ENCODE results near the gene TEKT2.

TEKT2 gene

DNA sequence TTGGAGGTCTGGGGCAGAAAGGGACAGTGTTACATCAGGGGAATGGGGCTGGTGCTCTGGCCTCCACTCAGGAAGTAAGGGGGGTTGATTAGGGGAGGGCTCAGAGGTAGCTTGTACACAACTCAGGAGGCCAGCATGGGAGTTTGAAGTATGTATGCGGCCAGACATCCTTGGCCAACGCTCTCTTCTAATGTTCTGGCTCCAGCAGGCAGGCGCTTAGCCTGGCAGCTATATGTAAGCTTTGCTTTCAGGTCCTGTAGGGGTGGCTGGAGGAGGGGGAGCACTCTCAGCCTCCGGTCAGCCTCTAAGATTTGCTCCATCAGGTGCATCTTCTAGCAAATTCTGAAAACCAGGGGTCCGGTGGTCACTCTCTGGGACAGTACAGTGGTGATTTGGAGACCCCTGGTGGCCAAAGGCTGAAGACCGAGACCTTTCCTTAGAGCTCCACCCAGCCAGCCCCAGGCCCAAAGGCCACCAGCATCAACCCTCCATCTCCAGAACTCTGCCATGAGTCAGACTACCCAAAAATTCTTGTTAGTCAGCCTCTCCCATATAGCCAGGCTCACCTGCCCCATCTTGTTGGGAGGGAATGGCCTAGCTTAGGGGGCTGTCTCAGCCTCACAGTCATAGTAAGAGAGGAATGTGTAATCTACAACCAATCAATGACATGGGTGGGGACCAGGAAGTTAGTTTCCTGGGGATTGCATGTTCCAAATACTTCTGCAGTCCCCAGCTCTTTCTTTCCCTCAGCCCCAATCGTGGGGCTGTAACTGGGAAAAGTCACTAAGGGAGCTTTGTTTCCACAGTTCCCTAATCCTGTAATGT, 50.8 kb downstream of the TEKT2 start:
- CTCF ChIA-PET, result interaction anchor here (0.5 to 7.2 kb wide), 34 partner anchors 10 to 339 kb away, joined by 3 to 156 read pairs (median 4); partner anchors contain the start of gene TRAPPC3
- no peaks in the 10 kb centered on the region for H3K9me3 ChIP-seq (ENCODE audit: control insufficient read depth, insufficient read depth, low read depth, low read length)
- no peak overlapping the region for H3K4me3 ChIP-seq (ENCODE audit: low read depth, low read length)
- TF ChIP-seq, protein P1, sequence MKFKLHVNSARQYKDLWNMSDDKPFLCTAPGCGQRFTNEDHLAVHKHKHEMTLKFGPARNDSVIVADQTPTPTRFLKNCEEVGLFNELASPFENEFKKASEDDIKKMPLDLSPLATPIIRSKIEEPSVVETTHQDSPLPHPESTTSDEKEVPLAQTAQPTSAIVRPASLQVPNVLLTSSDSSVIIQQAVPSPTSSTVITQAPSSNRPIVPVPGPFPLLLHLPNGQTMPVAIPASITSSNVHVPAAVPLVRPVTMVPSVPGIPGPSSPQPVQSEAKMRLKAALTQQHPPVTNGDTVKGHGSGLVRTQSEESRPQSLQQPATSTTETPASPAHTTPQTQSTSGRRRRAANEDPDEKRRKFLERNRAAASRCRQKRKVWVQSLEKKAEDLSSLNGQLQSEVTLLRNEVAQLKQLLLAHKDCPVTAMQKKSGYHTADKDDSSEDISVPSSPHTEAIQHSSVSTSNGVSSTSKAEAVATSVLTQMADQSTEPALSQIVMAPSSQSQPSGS (tag by site-specific recombination; IDR thresholded peaks at IDR 0.05; ENCODE audit: low read depth), result no peak
- TF ChIP-seq KLF17 (tag by site-specific recombination; IDR thresholded peaks at IDR 0.05), result no peak
- TF ChIP-seq ZNF223 (tag by site-specific recombination; IDR thresholded peaks at IDR 0.05), result no peak
- no peak for TF ChIP-seq HOXA7 (CRISPR knock-in tag; IDR thresholded peaks at IDR 0.05; ENCODE audit: borderline replicate concordance)
- no peak for TF ChIP-seq HOXC10 (CRISPR knock-in tag; IDR thresholded peaks at IDR 0.05)
- TF ChIP-seq CTCF (tag by site-specific recombination; IDR thresholded peaks at IDR 0.05), result peak; percentile 62
- 0 out of 2 replicates have a peak, but pooled peaks have one; percentile 23 for TF ChIP-seq ZNF600 (tag by site-specific recombination; IDR thresholded peaks at IDR 0.05)
- 0 out of 2 replicates have a peak, but pooled peaks have one; percentile 34 for TF ChIP-seq ZNF660 (tag by site-specific recombination; IDR thresholded peaks at IDR 0.05)
- TF ChIP-seq ZSCAN30 (tag by site-specific recombination; IDR thresholded peaks at IDR 0.05), result peak; percentile 57; the same call in 1 of the 2 replicates
- no peak for TF ChIP-seq ZNF335 (tag by site-specific recombination; conservative IDR thresholded peaks at IDR 0.05)
- peak; percentile 64 for TF ChIP-seq ZNF654 (tag by site-specific recombination; IDR thresholded peaks at IDR 0.05; ENCODE audit: low read depth)
- TF ChIP-seq ZNF266 (tag by site-specific recombination; IDR thresholded peaks at IDR 0.05; ENCODE audit: low read depth), result no peak
- no peak for TF ChIP-seq ZNF366 (tag by site-specific recombination; conservative IDR thresholded peaks at IDR 0.05)
- no peak for TF ChIP-seq ZNF121 (tag by site-specific recombination; IDR thresholded peaks at IDR 0.05)
- no peak overlapping the region for H3K27ac ChIP-seq (ENCODE audit: extremely low read depth, low read depth, low read length)
- peaks cover 0 to 37% of the 10 kb centered on the region in 2 experiments; a peak in 2 of 3 replicates for H3K36me3 ChIP-seq (ENCODE audit: control insufficient read depth in 2 of 2, insufficient read depth in 1 of 2, low read length in 2 of 2)
- H3K4me1 ChIP-seq (ENCODE audit: control insufficient read depth, insufficient read depth, low read length), result no peaks in the 10 kb centered on the region
- POLR2A ChIA-PET, result interaction anchor here (0.8 to 1.3 kb wide), 5 partner anchors 11 to 38 kb away, joined by 3 to 7 read pairs (median 3); no protein-coding TSS in a partner anchor

GRCh38 chr1:36135330-36135667, 51.4 kb downstream of the TEKT2 start:
- CTCF ChIA-PET, result interaction anchor here (0.6 to 7.2 kb wide), 24 partner anchors 10 to 273 kb away, joined by 3 to 156 read pairs (median 4); partner anchors contain the start of gene TRAPPC3
- Histone ChIP-seq H3K4me1 (ENCODE audit: control insufficient read depth, insufficient read depth, low read length) (no peaks in the 10 kb centered on the region), H3K36me3 (ENCODE audit: control insufficient read depth in 2 of 2, insufficient read depth in 1 of 2, low read length in 2 of 2) (peaks cover 0 to 43% of the 10 kb centered on the region in 2 experiments; a peak in 2 of 3 replicates), H3K4me3 (ENCODE audit: low read depth, low read length) (no peak overlapping the region), H3K9me3 (ENCODE audit: control insufficient read depth, insufficient read depth, low read depth, low read length) (no peaks in the 10 kb centered on the region), H3K27ac (ENCODE audit: extremely low read depth, low read depth, low read length) (no peak overlapping the region)
- TF ChIP-seq ZNF155 (tag by site-specific recombination; IDR thresholded peaks at IDR 0.05) (no peak), ZNF391 (tag by site-specific recombination; IDR thresholded peaks at IDR 0.05; ENCODE audit: borderline replicate concordance, low read depth) (no peak), RBAK (tag by site-specific recombination; IDR thresholded peaks at IDR 0.05) (no peak), HOXC10 (CRISPR knock-in tag; IDR thresholded peaks at IDR 0.05) (no peak), ZNF133 (tag by site-specific recombination; IDR thresholded peaks at IDR 0.05) (no peak), BCL11B (tag by site-specific recombination; IDR thresholded peaks at IDR 0.05; ENCODE audit: low read depth) (no peak)
- TF ChIP-seq, protein P1 (tag by site-specific recombination; IDR thresholded peaks at IDR 0.05; ENCODE audit: low read depth), result no peak
- POLR2A ChIA-PET, result interaction anchor here (0.8 to 1.3 kb wide), 4 partner anchors 10 to 38 kb away, joined by 3 to 7 read pairs (median 4); no protein-coding TSS in a partner anchor

All from HEK293 (cell line).